HCT116 (cell line): ENCODE data around the gene NT5C1A. TPM values are rescaled to one million over a fixed set of nuclear protein-coding genes. Genes with fewer than 3 reads are reported as not detected.

ENCODE experiments used
- ATAC-seq: fragments of 200-7000 bp; cut with Tn5 transposase; 2 replicates; pipeline ENCODE4 v1.9.1; 2020; ENCODE audit warnings: mild to moderate bottlenecking, moderate library complexity
- BruUV-seq: library from RNA; stranded (reverse); fragments of 400-500 nt; replicated peaks from 2 replicates; lab custom pipeline; 2021; lab: Mats Ljungman, UMichigan
- CTCF ChIA-PET: fragments of 300-600 bp; sonication (Branson Sonifier 250); formaldehyde crosslinking; loops from one replicate; lab custom pipeline; 2021; ENCODE audit warnings: antibody characterized with exemption; lab: Charles Lee
- POLR2A ChIA-PET: fragments of 300-600, 350-600 bp; sonication (Branson Sonifier 250); formaldehyde crosslinking; loops from one replicate; lab custom pipeline; 2021; ENCODE audit warnings: antibody characterized with exemption; lab: Charles Lee
- RAD21 ChIA-PET, 2 experiments: fragments of 300-600 bp; sonication (Branson Sonifier 250); formaldehyde crosslinking; loops; one replicate each; lab custom pipeline; 2023; ENCODE audit warnings: low total read pairs in 2 of 2; ENCODE audit not compliant: uncharacterized antibody in 2 of 2, unreplicated experiment in 2 of 2, low non-redundant PET in 1 of 2; lab: Charles Lee
- DNase-seq: peaks from one replicate; pipeline ENCODE4 v3.0.0-alpha.2; 2010; ENCODE audit warnings: low read depth, low spot score
- H2AFZ ChIP-seq: fragments of 200-600 bp; shearing (Covaris generic), sonication (generic); 2 replicates; pipeline ENCODE4 v1.6.1; 2017; ENCODE audit warnings: low read depth, mixed run types, mixed read lengths, antibody characterized with exemption, low read length; ENCODE audit not compliant: poor library complexity, severe bottlenecking
- H3K27ac ChIP-seq: 2 replicates; pipeline ENCODE4 v1.5.1; 2012; ENCODE audit warnings: low read depth, low read length
- H3K27me3 ChIP-seq: fragments of 200-600 bp; sonication (generic); 2 replicates; pipeline ENCODE4 v1.6.1; 2016; ENCODE audit warnings: mixed run types, low read length, mixed read lengths; ENCODE audit not compliant: insufficient read depth
- H3K36me3 ChIP-seq, 2 experiments: fragments of 200-500 bp in 1 of 2; fragments of 200-600 bp in 1 of 2; sonication (Bioruptor generic) in 1 of 2; sonication (generic) in 1 of 2; 2 replicates each; pipeline versions ENCODE4 v1.5.1 to v1.6.1; 2014 to 2016; ENCODE audit warnings: low read length in 2 of 2, inconsistent platforms in 1 of 2, mixed read lengths in 1 of 2, mixed run types in 1 of 2; ENCODE audit not compliant: insufficient read depth in 2 of 2, control insufficient read depth in 1 of 2
- H3K4me1 ChIP-seq, 2 experiments: fragments of 200-600 bp in 1 of 2; sonication (generic) in 1 of 2; 2 replicates each; pipeline versions ENCODE4 v1.5.1 to v1.6.1; 2012 to 2017; ENCODE audit warnings: low read length in 2 of 2, inconsistent platforms in 1 of 2, mild to moderate bottlenecking in 1 of 2, mixed read lengths in 1 of 2, mixed run types in 1 of 2, moderate library complexity in 1 of 2; ENCODE audit not compliant: insufficient read depth in 2 of 2, control insufficient read depth in 1 of 2
- H3K4me2 ChIP-seq: fragments of 200-600 bp; sonication (generic); 2 replicates; pipeline ENCODE4 v1.6.1; 2017; ENCODE audit warnings: mixed run types, low read length, mixed read lengths
- H3K4me3 ChIP-seq, 2 experiments: fragments of 200-600 bp in 1 of 2; sonication (generic) in 1 of 2; replicated peaks in 1 of 2; 2 replicates each; pipeline ENCODE4 v1.5.1; 2011 to 2016; ENCODE audit warnings: low read length in 2 of 2, control low read depth in 1 of 2, low read depth in 1 of 2, mild to moderate bottlenecking in 1 of 2, mixed read lengths in 1 of 2, mixed run types in 1 of 2
- H3K79me2 ChIP-seq: fragments of 200-600 bp; sonication (generic); 2 replicates; pipeline ENCODE4 v1.6.1; 2017; ENCODE audit warnings: mild to moderate bottlenecking, mixed run types, low read length, moderate library complexity, mixed read lengths; ENCODE audit not compliant: insufficient read depth
- H3K9ac ChIP-seq: fragments of 200-600 bp; sonication (generic); 2 replicates; pipeline ENCODE4 v1.6.1; 2016; ENCODE audit warnings: low read length, mixed read lengths
- H3K9me2 ChIP-seq: fragments of 200-600 bp; sonication (generic), shearing (Covaris generic); 2 replicates; pipeline ENCODE4 v1.6.1; 2017; ENCODE audit warnings: mixed run types, mild to moderate bottlenecking, moderate library complexity; ENCODE audit not compliant: insufficient read depth
- H3K9me3 ChIP-seq, 2 experiments: fragments of 200-500 bp in 1 of 2; fragments of 200-600 bp in 1 of 2; sonication (Bioruptor generic) in 1 of 2; sonication (generic) in 1 of 2; 2 replicates each; pipeline ENCODE4 v1.6.1; 2014 to 2017; ENCODE audit warnings: low read length in 2 of 2, mixed read lengths in 2 of 2, inconsistent platforms in 1 of 2, low read depth in 1 of 2, mild to moderate bottlenecking in 1 of 2, mixed run types in 1 of 2, moderate library complexity in 1 of 2; ENCODE audit not compliant: control insufficient read depth in 1 of 2, insufficient read depth in 1 of 2
- H4K20me1 ChIP-seq: fragments of 200-600 bp; sonication (generic), shearing (Covaris generic); 2 replicates; pipeline ENCODE4 v1.6.1; 2017; ENCODE audit warnings: mixed run types, mild to moderate bottlenecking, moderate library complexity; ENCODE audit not compliant: insufficient read depth
- CBX3 ChIP-seq: IDR thresholded peaks from 2 replicates; pipeline ENCODE4 v1.6.1; 2012; ENCODE audit warnings: low read depth
- CEBPB ChIP-seq: IDR thresholded peaks from 2 replicates; pipeline ENCODE4 v1.6.1; 2012; ENCODE audit warnings: low read depth
- EGR1 ChIP-seq: IDR thresholded peaks from 2 replicates; pipeline ENCODE4 v1.6.1; 2012; ENCODE audit warnings: low read depth
- ELF1 ChIP-seq: IDR thresholded peaks from 2 replicates; pipeline ENCODE4 v1.6.1; 2012; ENCODE audit warnings: low read depth, borderline replicate concordance
- EZH2phosphoT487 ChIP-seq: fragments of 200-600 bp; IDR thresholded peaks from 2 replicates; pipeline ENCODE4 v1.6.1; 2018; ENCODE audit warnings: antibody characterized with exemption, borderline replicate concordance
- FOSL1 ChIP-seq: IDR thresholded peaks from 2 replicates; pipeline ENCODE4 v1.6.1; 2012; ENCODE audit warnings: low read depth
- RAD21 ChIP-seq: IDR thresholded peaks from 2 replicates; pipeline ENCODE4 v1.6.1; 2012; ENCODE audit warnings: low read depth, mild to moderate bottlenecking
- REST ChIP-seq: IDR thresholded peaks from 2 replicates; pipeline ENCODE4 v1.6.1; 2012; ENCODE audit warnings: low read depth
- SIN3A ChIP-seq: IDR thresholded peaks from 2 replicates; pipeline ENCODE4 v1.6.1; 2012; ENCODE audit warnings: low read depth
- SP1 ChIP-seq: IDR thresholded peaks from 2 replicates; pipeline ENCODE4 v1.6.1; 2012; ENCODE audit warnings: low read depth
- YY1 ChIP-seq: IDR thresholded peaks from 2 replicates; pipeline ENCODE4 v1.6.1; 2011; ENCODE audit warnings: low read length, low read depth, moderate library complexity, mild to moderate bottlenecking; ENCODE audit not compliant: insufficient replicate concordance; ENCODE audit errors: extremely low read depth
- intact Hi-C: fragments of 100-400 bp; cut with micrococcal nuclease; formaldehyde crosslinking; loops from 2 replicates; pipeline ENCODE4 v1.10.0; 2022
- total RNA-seq: library from RNA; stranded (reverse); gene quantifications from one replicate; pipeline ENCODE4 v1.2.1, GENCODE V29; 2021; ENCODE audit not compliant: unreplicated experiment
- TF ChIP-seq, protein P1 (sequence below): IDR thresholded peaks from 2 replicates; pipeline ENCODE4 v1.6.1; 2011; ENCODE audit warnings: mild to moderate bottlenecking, low read length, moderate library complexity; ENCODE audit not compliant: insufficient replicate concordance; ENCODE audit errors: extremely low read depth

Gene NT5C1A
- total RNA-seq, 1 experiment from 2014 or later, result not detected

DNA sequence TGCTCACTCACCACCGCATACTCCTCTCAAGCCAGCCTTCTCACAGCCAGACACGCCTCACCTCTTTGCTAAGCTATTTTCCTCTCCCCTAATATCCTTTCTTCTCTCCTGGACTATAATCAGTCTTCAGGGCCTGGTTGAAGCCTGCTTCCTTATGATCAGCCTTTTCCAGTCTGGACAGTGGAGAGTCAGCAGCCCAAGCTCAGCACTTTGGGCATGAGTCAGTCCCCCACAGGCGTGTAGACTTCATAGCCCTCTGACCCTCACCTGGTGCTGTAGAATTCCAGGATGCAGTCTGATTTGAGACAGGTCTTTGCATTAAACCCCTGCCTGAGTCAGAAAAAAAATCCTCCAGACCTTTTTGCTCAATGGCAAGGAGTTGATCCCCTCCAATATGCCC, 16.8 kb upstream of the NT5C1A start:
- Histone ChIP-seq H3K9ac (no peak overlapping the region), H2AFZ (no peak overlapping the region), H4K20me1 (no peaks in the 10 kb centered on the region), H3K4me2 (no peak overlapping the region), H3K4me3 (no peak overlapping the region), H3K9me3 (no peaks in the 10 kb centered on the region), H3K9me2 (no peaks in the 10 kb centered on the region), H3K27me3 (no peaks in the 10 kb centered on the region), H3K79me2 (no peaks in the 10 kb centered on the region), H3K36me3 (no peaks in the 10 kb centered on the region), H3K4me1 (peaks cover 3 to 20% of the 10 kb centered on the region in 2 experiments; a peak in 2 of 4 replicates), H3K27ac (no peak overlapping the region)
- ChIA-PET CTCF (no interaction called here), POLR2A (no interaction called here), RAD21 (no interaction called here)
- TF ChIP-seq CBX3 (no peak), REST (no peak), EGR1 (no peak), CEBPB (no peak), YY1 (no peak), ELF1 (no peak), EZH2phosphoT487 (no peak), SIN3A (no peak), SP1 (no peak), FOSL1 (no peak), RAD21 (no peak)
- TF ChIP-seq, protein P1, sequence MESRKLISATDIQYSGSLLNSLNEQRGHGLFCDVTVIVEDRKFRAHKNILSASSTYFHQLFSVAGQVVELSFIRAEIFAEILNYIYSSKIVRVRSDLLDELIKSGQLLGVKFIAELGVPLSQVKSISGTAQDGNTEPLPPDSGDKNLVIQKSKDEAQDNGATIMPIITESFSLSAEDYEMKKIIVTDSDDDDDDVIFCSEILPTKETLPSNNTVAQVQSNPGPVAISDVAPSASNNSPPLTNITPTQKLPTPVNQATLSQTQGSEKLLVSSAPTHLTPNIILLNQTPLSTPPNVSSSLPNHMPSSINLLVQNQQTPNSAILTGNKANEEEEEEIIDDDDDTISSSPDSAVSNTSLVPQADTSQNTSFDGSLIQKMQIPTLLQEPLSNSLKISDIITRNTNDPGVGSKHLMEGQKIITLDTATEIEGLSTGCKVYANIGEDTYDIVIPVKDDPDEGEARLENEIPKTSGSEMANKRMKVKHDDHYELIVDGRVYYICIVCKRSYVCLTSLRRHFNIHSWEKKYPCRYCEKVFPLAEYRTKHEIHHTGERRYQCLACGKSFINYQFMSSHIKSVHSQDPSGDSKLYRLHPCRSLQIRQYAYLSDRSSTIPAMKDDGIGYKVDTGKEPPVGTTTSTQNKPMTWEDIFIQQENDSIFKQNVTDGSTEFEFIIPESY, result no peak
- DNase-seq, result no peak
- no peak for ATAC-seq
- BruUV-seq, result no TSS peak
- intact Hi-C loops, result no loop called here
